ENCODE measurements around the gene FGGY. TPM values are rescaled to one million over a fixed set of nuclear protein-coding genes. Genes with fewer than 3 reads are reported as not detected.

Gene FGGY
- total RNA-seq, 1 experiment from 2014 or later: 6.4 TPM

DNA sequence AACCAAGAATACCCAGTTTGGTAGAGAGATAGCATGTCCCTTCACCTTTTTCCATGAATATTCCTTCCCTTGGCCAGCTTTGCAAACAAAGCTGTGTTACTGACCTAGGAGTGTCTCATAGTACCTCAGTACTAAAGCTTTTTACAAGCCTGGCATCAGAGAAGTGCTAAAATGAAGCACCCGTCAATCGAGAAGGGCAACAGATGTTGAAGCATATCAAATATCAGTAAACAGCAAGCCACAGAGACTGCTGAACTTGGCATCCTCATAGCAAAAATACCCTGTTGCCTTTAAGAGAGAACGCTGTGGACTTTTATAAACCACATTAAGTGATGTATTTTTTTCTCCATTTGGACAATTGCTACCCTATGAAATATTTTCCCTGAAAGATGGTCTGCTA lies 389.3 kb downstream of the FGGY start:
- H3K36me3 ChIP-seq (ENCODE audit: control insufficient read depth, insufficient read depth, low read length): no peaks in the 10 kb centered on the region
- Mint-ChIP-seq H3K4me3 (ENCODE audit: unreplicated experiment) (no peak overlapping the region), H3K9me3 (ENCODE audit: unreplicated experiment) (no peaks in the 10 kb centered on the region), H3K27ac (ENCODE audit: unreplicated experiment) (no peak overlapping the region), H3K36me3 (ENCODE audit: insufficient read depth, unreplicated experiment) (no peaks in the 10 kb centered on the region), H3K4me1 (ENCODE audit: low read depth, unreplicated experiment) (no peaks in the 10 kb centered on the region), H3K27me3 (ENCODE audit: insufficient read depth, unreplicated experiment) (no peaks in the 10 kb centered on the region)
- ChIA-PET CTCF (no interaction called here), POLR2A (no interaction called here)
- H3K4me1 ChIP-seq: no peaks in the 10 kb centered on the region
- H3K4me3 ChIP-seq (ENCODE audit: low read depth, low read length): no peak overlapping the region
- H3K9me3 ChIP-seq: no peaks in the 10 kb centered on the region
- no peak for DNase-seq
- intact Hi-C loops (cut with micrococcal nuclease; ENCODE audit: unreplicated experiment): no loop called here
- no peaks in the 10 kb centered on the region for H3K27me3 ChIP-seq (replicated peaks; ENCODE audit: control insufficient read depth, insufficient read depth, low read length)
- TF ChIP-seq, protein P1, sequence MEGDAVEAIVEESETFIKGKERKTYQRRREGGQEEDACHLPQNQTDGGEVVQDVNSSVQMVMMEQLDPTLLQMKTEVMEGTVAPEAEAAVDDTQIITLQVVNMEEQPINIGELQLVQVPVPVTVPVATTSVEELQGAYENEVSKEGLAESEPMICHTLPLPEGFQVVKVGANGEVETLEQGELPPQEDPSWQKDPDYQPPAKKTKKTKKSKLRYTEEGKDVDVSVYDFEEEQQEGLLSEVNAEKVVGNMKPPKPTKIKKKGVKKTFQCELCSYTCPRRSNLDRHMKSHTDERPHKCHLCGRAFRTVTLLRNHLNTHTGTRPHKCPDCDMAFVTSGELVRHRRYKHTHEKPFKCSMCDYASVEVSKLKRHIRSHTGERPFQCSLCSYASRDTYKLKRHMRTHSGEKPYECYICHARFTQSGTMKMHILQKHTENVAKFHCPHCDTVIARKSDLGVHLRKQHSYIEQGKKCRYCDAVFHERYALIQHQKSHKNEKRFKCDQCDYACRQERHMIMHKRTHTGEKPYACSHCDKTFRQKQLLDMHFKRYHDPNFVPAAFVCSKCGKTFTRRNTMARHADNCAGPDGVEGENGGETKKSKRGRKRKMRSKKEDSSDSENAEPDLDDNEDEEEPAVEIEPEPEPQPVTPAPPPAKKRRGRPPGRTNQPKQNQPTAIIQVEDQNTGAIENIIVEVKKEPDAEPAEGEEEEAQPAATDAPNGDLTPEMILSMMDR (IDR thresholded peaks at IDR 0.05; ENCODE audit: insufficient read depth in 1 of 2, low read depth in 1 of 2, low read length in 1 of 2, severe bottlenecking in 1 of 2, unreplicated experiment in 1 of 2): no peak
- BruUV-seq (replicated peaks): no TSS peak

- Mint-ChIP-seq H3K27ac (ENCODE audit: unreplicated experiment) (no peak overlapping the region), H3K9me3 (ENCODE audit: unreplicated experiment) (no peaks in the 10 kb centered on the region), H3K4me3 (ENCODE audit: unreplicated experiment) (no peak overlapping the region), H3K36me3 (ENCODE audit: insufficient read depth, unreplicated experiment) (no peaks in the 10 kb centered on the region), H3K27me3 (ENCODE audit: insufficient read depth, unreplicated experiment) (no peaks in the 10 kb centered on the region), H3K4me1 (ENCODE audit: low read depth, unreplicated experiment) (no peaks in the 10 kb centered on the region)
- H3K4me3 ChIP-seq (ENCODE audit: low read depth, low read length): no peak overlapping the region
- no peak for DNase-seq
- no TSS peak for BruUV-seq (replicated peaks)
- no peaks in the 10 kb centered on the region for H3K4me1 ChIP-seq
- no peaks in the 10 kb centered on the region for H3K36me3 ChIP-seq (ENCODE audit: control insufficient read depth, insufficient read depth, low read length)
- H3K9me3 ChIP-seq: no peaks in the 10 kb centered on the region
- CTCF ChIA-PET: no interaction called here
- TF ChIP-seq, protein P1 (IDR thresholded peaks at IDR 0.05; ENCODE audit: insufficient read depth in 1 of 2, low read depth in 1 of 2, low read length in 1 of 2, severe bottlenecking in 1 of 2, unreplicated experiment in 1 of 2): no peak
- intact Hi-C loops (cut with micrococcal nuclease; ENCODE audit: unreplicated experiment): no loop called here
- POLR2A ChIA-PET: no interaction called here
- H3K27me3 ChIP-seq (replicated peaks; ENCODE audit: control insufficient read depth, insufficient read depth, low read length): no peaks in the 10 kb centered on the region
Measured at GRCh38 chr1:59686574-59686973, 389.7 kb downstream of the FGGY start.

- Mint-ChIP-seq H3K27ac (ENCODE audit: unreplicated experiment) (no peak overlapping the region), H3K27me3 (ENCODE audit: insufficient read depth, unreplicated experiment) (no peaks in the 10 kb centered on the region), H3K4me1 (ENCODE audit: low read depth, unreplicated experiment) (no peaks in the 10 kb centered on the region), H3K4me3 (ENCODE audit: unreplicated experiment) (no peak overlapping the region), H3K36me3 (ENCODE audit: insufficient read depth, unreplicated experiment) (no peaks in the 10 kb centered on the region), H3K9me3 (ENCODE audit: unreplicated experiment) (no peaks in the 10 kb centered on the region)
- Histone ChIP-seq H3K4me1 (no peaks in the 10 kb centered on the region), H3K9me3 (no peaks in the 10 kb centered on the region), H3K27me3 (replicated peaks; ENCODE audit: control insufficient read depth, insufficient read depth, low read length) (no peaks in the 10 kb centered on the region), H3K4me3 (ENCODE audit: low read depth, low read length) (no peak overlapping the region), H3K36me3 (ENCODE audit: control insufficient read depth, insufficient read depth, low read length) (no peaks in the 10 kb centered on the region)
- intact Hi-C loops (cut with micrococcal nuclease; ENCODE audit: unreplicated experiment): no loop called here
- TF ChIP-seq, protein P1 (IDR thresholded peaks at IDR 0.05; ENCODE audit: insufficient read depth in 1 of 2, low read depth in 1 of 2, low read length in 1 of 2, severe bottlenecking in 1 of 2, unreplicated experiment in 1 of 2): no peak
- ChIA-PET CTCF (no interaction called here), POLR2A (no interaction called here)
- no TSS peak for BruUV-seq (replicated peaks)
- DNase-seq: no peak
Measured at GRCh38 chr1:59687081-59687480, 390.2 kb downstream of the FGGY start.

Data from Caco-2 (cell line).